HepG2 (cell line): ENCODE measurements around the gene CFAP61. TPM values are rescaled to one million over a fixed set of nuclear protein-coding genes. Genes with fewer than 3 reads are reported as not detected.
A peak's percentile ranks its signal among the peaks of the same experiment; 100 is the strongest.

Experiments used
- DZIP1 ChIP-seq: sonication (generic); formaldehyde crosslinking; IDR thresholded peaks from 2 replicates; pipeline ENCODE4 v1.5.0; 2020; ENCODE audit warnings: mild to moderate bottlenecking, missing genetic modification reagents
- FOXJ3 ChIP-seq: sonication (generic); formaldehyde crosslinking; IDR thresholded peaks from 2 replicates; pipeline ENCODE4 v1.4.0; 2020; ENCODE audit warnings: missing genetic modification reagents, mild to moderate bottlenecking, borderline replicate concordance
- GLMP ChIP-seq: sonication (generic); formaldehyde crosslinking; IDR thresholded peaks from 2 replicates; pipeline ENCODE4 v1.9.0; 2021; ENCODE audit warnings: missing genetic modification reagents, mild to moderate bottlenecking, borderline replicate concordance
- KAT8 ChIP-seq: IDR thresholded peaks from 2 replicates; pipeline ENCODE4 v1.6.1; 2016; ENCODE audit warnings: missing genetic modification reagents, missing compliant biosample characterization
- PRDM4 ChIP-seq: sonication (generic); formaldehyde crosslinking; IDR thresholded peaks from 2 replicates; pipeline ENCODE4 v1.9.0; 2021; ENCODE audit warnings: missing genetic modification reagents, borderline replicate concordance
- RBM39 ChIP-seq: fragments of 200-400 bp; formaldehyde crosslinking; IDR thresholded peaks from one replicate; pipeline ENCODE4 v1.6.1; 2018; ENCODE audit warnings: antibody characterized with exemption, mild to moderate bottlenecking, low read depth, low read length; ENCODE audit not compliant: poor library complexity, severe bottlenecking
- RFXAP ChIP-seq: sonication (generic); formaldehyde crosslinking; IDR thresholded peaks from 2 replicates; pipeline ENCODE4 v1.4.0; 2020; ENCODE audit warnings: missing genetic modification reagents, borderline replicate concordance
- SMARCC2 ChIP-seq: fragments of 450-650 bp; IDR thresholded peaks from 2 replicates; pipeline ENCODE4 v1.6.1; 2017; ENCODE audit warnings: antibody characterized with exemption, mild to moderate bottlenecking
- TMF1 ChIP-seq: sonication (generic); formaldehyde crosslinking; IDR thresholded peaks from 2 replicates; pipeline ENCODE4 v1.8.1; 2022; ENCODE audit warnings: low read depth, missing genetic modification reagents
- ZMYM4 ChIP-seq: sonication (generic); formaldehyde crosslinking; IDR thresholded peaks from 2 replicates; pipeline ENCODE4 v1.8.1; 2023; ENCODE audit warnings: mild to moderate bottlenecking, missing genetic modification reagents
- ZNF567 ChIP-seq: sonication (generic); formaldehyde crosslinking; IDR thresholded peaks from 2 replicates; pipeline ENCODE4 v1.8.1; 2023; ENCODE audit warnings: mild to moderate bottlenecking, missing genetic modification reagents, borderline replicate concordance
- ZNF597 ChIP-seq: sonication (generic); formaldehyde crosslinking; IDR thresholded peaks from 2 replicates; pipeline ENCODE4 v1.5.0; 2020; ENCODE audit warnings: missing genetic modification reagents
- ZNF703 ChIP-seq: sonication (generic); formaldehyde crosslinking; IDR thresholded peaks from 2 replicates; pipeline ENCODE4 v1.5.1; 2020; ENCODE audit warnings: missing genetic modification reagents, mild to moderate bottlenecking, moderate library complexity, borderline replicate concordance
- ZNF746 ChIP-seq: sonication (generic); formaldehyde crosslinking; IDR thresholded peaks from 2 replicates; pipeline ENCODE4 v1.8.0; 2022; ENCODE audit warnings: mild to moderate bottlenecking, missing genetic modification reagents
- ZSCAN20 ChIP-seq: sonication (generic); formaldehyde crosslinking; IDR thresholded peaks from 2 replicates; pipeline ENCODE4 v1.4.0; 2020; ENCODE audit warnings: missing genetic modification reagents, mild to moderate bottlenecking, borderline replicate concordance
- polyA plus RNA-seq, 8 experiments: library from polyadenylated mRNA; depleted of rRNA in 3 of 8; stranded (reverse) in 7 of 8; unstranded in 1 of 8; fragments of >200 nt; fragmentation: Illumina TruSeq in 4 of 8; extraction: Trizol in 4 of 8; gene quantifications; 2 replicates each; pipeline versions ENCODE4 v1.2.1 to v1.2.3, GENCODE V29; 2011 to 2016; ENCODE audit warnings: low read depth in 4 of 8, missing spikeins in 1 of 8, mixed read lengths in 1 of 8; ENCODE audit not compliant: insufficient read depth in 1 of 8
- total RNA-seq, 5 experiments: library from RNA; depleted of rRNA; stranded (reverse); fragments of >200 nt; fragmentation: Illumina TruSeq; extraction: Trizol; gene quantifications; 2 replicates each; pipeline ENCODE4 v1.2.3, GENCODE V29; 2016; ENCODE audit warnings: low read depth in 1 of 5
- TF ChIP-seq, protein P1 (sequence below): sonication (generic); formaldehyde crosslinking; conservative IDR thresholded peaks from 2 replicates; pipeline ENCODE4 v1.8.0; 2022; ENCODE audit warnings: low read depth, missing genetic modification reagents
- TF ChIP-seq, protein P2 (sequence below): sonication (generic); formaldehyde crosslinking; IDR thresholded peaks from 2 replicates; pipeline ENCODE4 v1.4.0; 2020; ENCODE audit warnings: mild to moderate bottlenecking, missing genetic modification reagents

Gene CFAP61
- total and polyA plus RNA-seq, 2 of the 13 experiments (the other 11 are each of a cell fraction or from before 2014, with no cell fraction given), result 0.27 TPM; not detected in 1

DNA sequence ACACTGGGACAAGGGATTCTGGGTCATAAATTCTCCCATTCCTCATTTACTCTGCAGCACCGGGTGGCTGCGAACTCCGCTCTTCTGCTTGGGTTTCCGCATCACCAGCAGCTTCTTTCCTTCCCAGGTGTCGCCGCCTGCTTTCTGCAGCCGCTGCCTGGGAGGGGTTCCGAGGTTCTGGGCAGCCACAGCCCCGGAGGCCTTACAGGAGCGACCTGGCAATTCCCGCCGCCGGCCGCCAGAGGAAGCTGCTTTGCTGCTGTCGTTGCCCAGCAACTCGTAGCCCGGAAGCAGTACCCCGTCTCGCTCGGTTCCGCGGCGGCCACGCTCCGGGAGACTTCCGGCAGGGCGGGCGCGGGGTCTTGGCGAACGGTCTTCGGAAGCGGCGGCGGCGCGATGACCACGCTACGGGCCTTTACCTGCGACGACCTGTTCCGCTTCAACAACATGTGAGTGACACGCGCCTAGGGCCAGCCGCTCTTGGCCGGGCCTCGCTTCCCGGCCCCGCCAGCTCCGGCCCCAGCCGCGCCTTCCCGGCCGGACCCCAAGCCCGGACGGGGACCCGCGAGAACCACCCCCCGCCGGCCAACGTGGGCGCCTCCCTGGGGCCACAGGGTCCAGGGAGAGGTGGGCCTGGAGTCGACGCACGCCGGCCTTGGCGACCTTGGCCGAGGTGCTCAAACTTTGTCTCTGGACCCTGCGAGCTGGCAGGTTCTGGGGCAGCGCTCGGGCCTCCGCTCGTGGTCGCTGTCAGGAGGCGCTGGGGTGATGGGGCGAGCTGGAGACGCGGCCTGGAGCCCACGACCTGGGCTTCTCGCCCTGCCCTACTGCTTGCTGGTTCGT is 35.1 kb upstream of the CFAP61 start, which contains the start of gene NAA20 (continued):
- TF ChIP-seq GLMP (CRISPR knock-in tag) (no peak), SMARCC2 (no peak), ZSCAN20 (CRISPR knock-in tag) (peak; percentile 76), DZIP1 (CRISPR knock-in tag) (no peak), ZNF703 (CRISPR knock-in tag) (peak; percentile 97; the same call in 1 of the 2 replicates), ZNF567 (CRISPR knock-in tag) (peak; percentile 90), ZMYM4 (CRISPR knock-in tag) (peak; percentile 96), ZNF746 (CRISPR knock-in tag) (0 out of 2 replicates have a peak, but pooled peaks have one; percentile 77), KAT8 (CRISPR knock-in tag) (peak; percentile 98), RBM39 (peak; percentile 99), FOXJ3 (CRISPR knock-in tag) (peak; percentile 67), PRDM4 (CRISPR knock-in tag) (no peak; the same call in 1 of the 2 replicates), TMF1 (CRISPR knock-in tag) (peak; percentile 97), RFXAP (CRISPR knock-in tag) (peak; percentile 83; the same call in 1 of the 2 replicates), ZNF597 (no peak)
- TF ChIP-seq, protein P1, sequence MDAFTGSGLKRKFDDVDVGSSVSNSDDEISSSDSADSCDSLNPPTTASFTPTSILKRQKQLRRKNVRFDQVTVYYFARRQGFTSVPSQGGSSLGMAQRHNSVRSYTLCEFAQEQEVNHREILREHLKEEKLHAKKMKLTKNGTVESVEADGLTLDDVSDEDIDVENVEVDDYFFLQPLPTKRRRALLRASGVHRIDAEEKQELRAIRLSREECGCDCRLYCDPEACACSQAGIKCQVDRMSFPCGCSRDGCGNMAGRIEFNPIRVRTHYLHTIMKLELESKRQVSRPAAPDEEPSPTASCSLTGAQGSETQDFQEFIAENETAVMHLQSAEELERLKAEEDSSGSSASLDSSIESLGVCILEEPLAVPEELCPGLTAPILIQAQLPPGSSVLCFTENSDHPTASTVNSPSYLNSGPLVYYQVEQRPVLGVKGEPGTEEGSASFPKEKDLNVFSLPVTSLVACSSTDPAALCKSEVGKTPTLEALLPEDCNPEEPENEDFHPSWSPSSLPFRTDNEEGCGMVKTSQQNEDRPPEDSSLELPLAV (CRISPR knock-in tag), result peak; percentile 96
- TF ChIP-seq, protein P2, sequence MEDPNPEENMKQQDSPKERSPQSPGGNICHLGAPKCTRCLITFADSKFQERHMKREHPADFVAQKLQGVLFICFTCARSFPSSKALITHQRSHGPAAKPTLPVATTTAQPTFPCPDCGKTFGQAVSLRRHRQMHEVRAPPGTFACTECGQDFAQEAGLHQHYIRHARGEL (CRISPR knock-in tag), result 0 out of 2 replicates have a peak, but pooled peaks have one; percentile 54
